ENCODE data around the gene ETFA. TPM values are rescaled to one million over a fixed set of nuclear protein-coding genes. Genes with fewer than 3 reads are reported as not detected.

Gene ETFA
- total RNA-seq, 1 experiment from 2014 or later = 84.4 TPM

GRCh38 chr15:76209523-76209922 is 101.7 kb downstream of the ETFA start:
- H3K4me1 Mint-ChIP-seq = peaks cover 6% of the 10 kb centered on the region; the same call in 1 of the 2 replicates
- CTCF ChIA-PET = interaction anchor here (1.0 kb wide), 1 partner anchor 26 kb away, joined by 3 read pairs; no protein-coding TSS in a partner anchor
- no peak for DNase-seq (ENCODE audit: low spot score)
- no peaks in the 10 kb centered on the region for H3K27me3 Mint-ChIP-seq (ENCODE audit: low read depth)
- no peak overlapping the region for H3K27ac Mint-ChIP-seq
- no peak for ATAC-seq
- POLR2A ChIA-PET = no interaction called here
- TF ChIP-seq, protein P1, sequence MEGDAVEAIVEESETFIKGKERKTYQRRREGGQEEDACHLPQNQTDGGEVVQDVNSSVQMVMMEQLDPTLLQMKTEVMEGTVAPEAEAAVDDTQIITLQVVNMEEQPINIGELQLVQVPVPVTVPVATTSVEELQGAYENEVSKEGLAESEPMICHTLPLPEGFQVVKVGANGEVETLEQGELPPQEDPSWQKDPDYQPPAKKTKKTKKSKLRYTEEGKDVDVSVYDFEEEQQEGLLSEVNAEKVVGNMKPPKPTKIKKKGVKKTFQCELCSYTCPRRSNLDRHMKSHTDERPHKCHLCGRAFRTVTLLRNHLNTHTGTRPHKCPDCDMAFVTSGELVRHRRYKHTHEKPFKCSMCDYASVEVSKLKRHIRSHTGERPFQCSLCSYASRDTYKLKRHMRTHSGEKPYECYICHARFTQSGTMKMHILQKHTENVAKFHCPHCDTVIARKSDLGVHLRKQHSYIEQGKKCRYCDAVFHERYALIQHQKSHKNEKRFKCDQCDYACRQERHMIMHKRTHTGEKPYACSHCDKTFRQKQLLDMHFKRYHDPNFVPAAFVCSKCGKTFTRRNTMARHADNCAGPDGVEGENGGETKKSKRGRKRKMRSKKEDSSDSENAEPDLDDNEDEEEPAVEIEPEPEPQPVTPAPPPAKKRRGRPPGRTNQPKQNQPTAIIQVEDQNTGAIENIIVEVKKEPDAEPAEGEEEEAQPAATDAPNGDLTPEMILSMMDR (IDR thresholded peaks at IDR 0.05) = no peak
- TF ChIP-seq AR (CRISPR knock-in tag; IDR thresholded peaks at IDR 0.05) (no peak), ZNF317 (CRISPR knock-in tag; IDR thresholded peaks at IDR 0.05; ENCODE audit: borderline replicate concordance, low read depth) (no peak), ZNF423 (CRISPR knock-in tag; IDR thresholded peaks at IDR 0.05) (no peak), ZNF512 (CRISPR knock-in tag; IDR thresholded peaks at IDR 0.05; ENCODE audit: borderline replicate concordance) (no peak), FOXK1 (CRISPR knock-in tag; IDR thresholded peaks at IDR 0.05) (no peak), E2F5 (CRISPR knock-in tag; IDR thresholded peaks at IDR 0.05) (no peak), SMAD3 (CRISPR knock-in tag; IDR thresholded peaks at IDR 0.05; ENCODE audit: borderline replicate concordance) (no peak), PRDM15 (CRISPR knock-in tag; IDR thresholded peaks at IDR 0.05) (no peak), ZNF138 (CRISPR knock-in tag; conservative IDR thresholded peaks at IDR 0.05) (no peak)
- H3K36me3 Mint-ChIP-seq = no peaks in the 10 kb centered on the region; the same call in 1 of the 2 replicates
- no peaks in the 10 kb centered on the region for H3K9me3 Mint-ChIP-seq
- no peak overlapping the region for H3K4me3 Mint-ChIP-seq

- H3K36me3 Mint-ChIP-seq = no peaks in the 10 kb centered on the region; the same call in 1 of the 2 replicates
- no peaks in the 10 kb centered on the region for H3K9me3 Mint-ChIP-seq
- CTCF ChIA-PET = interaction anchor here (1.0 to 1.3 kb wide), 2 partner anchors 27 to 121 kb away, joined by 3 to 5 read pairs; no protein-coding TSS in a partner anchor
- H3K4me1 Mint-ChIP-seq = peaks cover 6% of the 10 kb centered on the region; the same call in 1 of the 2 replicates
- ATAC-seq (no peak; the same call in 1 of the 2 replicates), DNase-seq (ENCODE audit: low spot score) (no peak)
- no peak overlapping the region for H3K27ac Mint-ChIP-seq
- no peaks in the 10 kb centered on the region for H3K27me3 Mint-ChIP-seq (ENCODE audit: low read depth)
- POLR2A ChIA-PET = no interaction called here
- H3K4me3 Mint-ChIP-seq = no peak overlapping the region
- TF ChIP-seq OVOL2 (CRISPR knock-in tag; IDR thresholded peaks at IDR 0.05; ENCODE audit: borderline replicate concordance) (no peak), ZNF425 (CRISPR knock-in tag; conservative IDR thresholded peaks at IDR 0.05) (no peak), PRRX2 (CRISPR knock-in tag; IDR thresholded peaks at IDR 0.05) (no peak), SMAD3 (CRISPR knock-in tag; IDR thresholded peaks at IDR 0.05; ENCODE audit: borderline replicate concordance) (no peak), CDX4 (CRISPR knock-in tag; IDR thresholded peaks at IDR 0.05; ENCODE audit: borderline replicate concordance) (no peak), GABPB1 (CRISPR knock-in tag; IDR thresholded peaks at IDR 0.05) (no peak), CREM (CRISPR knock-in tag; IDR thresholded peaks at IDR 0.05) (no peak), ZNF416 (CRISPR knock-in tag; IDR thresholded peaks at IDR 0.05) (no peak), SP1 (CRISPR knock-in tag; conservative IDR thresholded peaks at IDR 0.05) (no peak)
- TF ChIP-seq, protein P2, sequence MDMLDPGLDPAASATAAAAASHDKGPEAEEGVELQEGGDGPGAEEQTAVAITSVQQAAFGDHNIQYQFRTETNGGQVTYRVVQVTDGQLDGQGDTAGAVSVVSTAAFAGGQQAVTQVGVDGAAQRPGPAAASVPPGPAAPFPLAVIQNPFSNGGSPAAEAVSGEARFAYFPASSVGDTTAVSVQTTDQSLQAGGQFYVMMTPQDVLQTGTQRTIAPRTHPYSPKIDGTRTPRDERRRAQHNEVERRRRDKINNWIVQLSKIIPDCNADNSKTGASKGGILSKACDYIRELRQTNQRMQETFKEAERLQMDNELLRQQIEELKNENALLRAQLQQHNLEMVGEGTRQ (CRISPR knock-in tag; IDR thresholded peaks at IDR 0.05) = no peak
These were observed 102.4 kb downstream of the ETFA start for GRCh38 chr15:76208786-76209424.
